ENCODE measurements around the gene GAK.

Gene GAK

GRCh38 chr4:959338-960139 is 27.4 kb upstream of the GAK start:
- DNase-seq (ENCODE audit: low read depth): no peak
- TF ChIP-seq CTCF (IDR thresholded peaks at IDR 0.05; ENCODE audit: control insufficient read depth, extremely low read depth, insufficient read depth): no peak
- H3K4me3 ChIP-seq (ENCODE audit: low read depth, low read length): no peak overlapping the region

- DNase-seq (ENCODE audit: low read depth): no peak
- no peak for TF ChIP-seq CTCF (IDR thresholded peaks at IDR 0.05; ENCODE audit: control insufficient read depth, extremely low read depth, insufficient read depth)
- no peak overlapping the region for H3K4me3 ChIP-seq (ENCODE audit: low read depth, low read length)
These were observed 26.7 kb upstream of the GAK start for GRCh38 chr4:958696-959337.

GRCh38 chr4:958314-958665 is 26.2 kb upstream of the GAK start:
- no peak overlapping the region for H3K4me3 ChIP-seq (ENCODE audit: low read depth, low read length)
- no peak for DNase-seq (ENCODE audit: low read depth)
- no peak for TF ChIP-seq CTCF (IDR thresholded peaks at IDR 0.05; ENCODE audit: control insufficient read depth, extremely low read depth, insufficient read depth)

- TF ChIP-seq CTCF (IDR thresholded peaks at IDR 0.05; ENCODE audit: control insufficient read depth, extremely low read depth, insufficient read depth): no peak
- no peak overlapping the region for H3K4me3 ChIP-seq (ENCODE audit: low read depth, low read length)
- no peak for DNase-seq (ENCODE audit: low read depth)
These were observed 25.6 kb upstream of the GAK start for GRCh38 chr4:957581-958313.

GRCh38 chr4:957231-957580 is 25.1 kb upstream of the GAK start:
- no peak for TF ChIP-seq CTCF (IDR thresholded peaks at IDR 0.05; ENCODE audit: control insufficient read depth, extremely low read depth, insufficient read depth)
- DNase-seq (ENCODE audit: low read depth): no peak
- H3K4me3 ChIP-seq (ENCODE audit: low read depth, low read length): no peak overlapping the region

- DNase-seq (ENCODE audit: low read depth): no peak
- no peak overlapping the region for H3K4me3 ChIP-seq (ENCODE audit: low read depth, low read length)
These were observed 24.6 kb upstream of the GAK start for GRCh38 chr4:956531-957230.

More at GRCh38 chr4:956531-957230, 24.6 kb upstream of the GAK start:
- no peak for TF ChIP-seq CTCF (IDR thresholded peaks at IDR 0.05; ENCODE audit: control insufficient read depth, extremely low read depth, insufficient read depth)

Measured in LNCaP clone FGC (cell line).